Common myeloid progenitor, CD34-positive (primary cell): ENCODE measurements around the gene CDC42BPB.

Experiments used
- CTCF ChIA-PET: fragments of 350-600 bp; sonication (Branson Sonifier 250); formaldehyde crosslinking; loops from one replicate; lab custom pipeline; 2021; ENCODE audit warnings: antibody characterized with exemption; lab: Charles Lee
- POLR2A ChIA-PET: fragments of 350-600 bp; sonication (Branson Sonifier 250); formaldehyde crosslinking; loops from one replicate; lab custom pipeline; 2021; ENCODE audit warnings: antibody characterized with exemption; lab: Charles Lee
- DNase-seq, 3 donors: peaks; one replicate each; pipeline versions ENCODE4 v3.0.0 to v3.0.0-alpha.2; 2013
- H3K27ac ChIP-seq, 2 experiments: 1 replicate in 1 of 2; 2 replicates in 1 of 2; pipeline ENCODE4 v1.7.0; 2013; ENCODE audit warnings: inconsistent platforms in 2 of 2, low read length in 2 of 2, mild to moderate bottlenecking in 2 of 2, low read depth in 1 of 2, moderate library complexity in 1 of 2; ENCODE audit not compliant: severe bottlenecking in 2 of 2, insufficient read depth in 1 of 2, poor library complexity in 1 of 2
- H3K27me3 ChIP-seq, 5 experiments: replicated peaks in 2 of 5; 1 replicate in 3 of 5; 2 replicates in 2 of 5; pipeline versions ENCODE4 v1.6.1 to v1.7.0; 2013; ENCODE audit warnings: low read length in 4 of 5, mild to moderate bottlenecking in 2 of 5, moderate library complexity in 2 of 5, inconsistent platforms in 1 of 5; ENCODE audit not compliant: insufficient read depth in 5 of 5, control insufficient read depth in 4 of 5
- H3K36me3 ChIP-seq, 4 experiments: 1 replicate in 2 of 4; 2 replicates in 2 of 4; pipeline versions ENCODE4 v1.6.1 to v1.7.0; 2013; ENCODE audit warnings: low read length in 3 of 4, control low read depth in 1 of 4, mild to moderate bottlenecking in 1 of 4; ENCODE audit not compliant: control insufficient read depth in 4 of 4, insufficient read depth in 4 of 4
- H3K4me1 ChIP-seq, 4 experiments: 1 replicate in 3 of 4; 2 replicates in 1 of 4; pipeline versions ENCODE4 v1.6.1 to v1.7.1; 2013; ENCODE audit warnings: low read length in 3 of 4, mild to moderate bottlenecking in 3 of 4, control low read depth in 1 of 4, inconsistent platforms in 1 of 4, moderate library complexity in 1 of 4; ENCODE audit not compliant: control insufficient read depth in 4 of 4, insufficient read depth in 4 of 4; ENCODE audit errors: control extremely low read depth in 1 of 4
- H3K4me3 ChIP-seq, 7 experiments: 1 replicate in 4 of 7; 2 replicates in 3 of 7; pipeline versions ENCODE4 v1.5.1 to v1.7.0; 2013; ENCODE audit warnings: mild to moderate bottlenecking in 7 of 7, low read length in 6 of 7, moderate library complexity in 6 of 7, inconsistent platforms in 2 of 7, low read depth in 2 of 7, control low read depth in 1 of 7; ENCODE audit not compliant: insufficient read depth in 4 of 7, control insufficient read depth in 1 of 7; ENCODE audit errors: extremely low read depth in 1 of 7
- H3K9me3 ChIP-seq, 5 experiments: 1 replicate in 4 of 5; 2 replicates in 1 of 5; pipeline versions ENCODE4 v1.6.1 to v1.7.1; 2013; ENCODE audit warnings: low read length in 4 of 5, mild to moderate bottlenecking in 2 of 5, inconsistent platforms in 1 of 5, low read depth in 1 of 5, moderate library complexity in 1 of 5; ENCODE audit not compliant: control insufficient read depth in 4 of 5, insufficient read depth in 2 of 5; ENCODE audit errors: control extremely low read depth in 1 of 5
- WGBS: methylation state at CpG from one replicate; pipeline ENCODE4 v1.1.5; 2013; ENCODE audit not compliant: insufficient coverage; 5-methylcytosine and 5-hydroxymethylcytosine counted together

Gene CDC42BPB

GRCh38 chr14:102982852-102983470 lies 74.4 kb downstream of the CDC42BPB start:
- ChIA-PET POLR2A (no interaction called here), CTCF (no interaction called here)
- peaks cover 0 to 2% (median 0%) of the 10 kb centered on the region in 5 experiments for H3K27me3 ChIP-seq
- no peaks in the 10 kb centered on the region for H3K4me1 ChIP-seq
- H3K27ac ChIP-seq: no peak overlapping the region
- peaks cover 0 to 14% (median 9%) of the 10 kb centered on the region in 5 experiments for H3K9me3 ChIP-seq
- WGBS: 94% methylated on average over 14 of the region's 15 CpGs
- H3K36me3 ChIP-seq: peaks cover 0 to 13% (median 4%) of the 10 kb centered on the region in 4 experiments
- DNase-seq: no peak
- no peak overlapping the region for H3K4me3 ChIP-seq

GRCh38 chr14:102980409-102980810 lies 76.9 kb downstream of the CDC42BPB start:
- CTCF ChIA-PET: interaction anchor here (0.6 to 1.2 kb wide), 3 partner anchors 33 to 779 kb away, joined by 3 to 4 read pairs (median 3); no protein-coding TSS in a partner anchor
- WGBS: 97% methylated on average over 8 of the region's 8 CpGs

GRCh38 chr14:102979406-102979805 lies 77.9 kb downstream of the CDC42BPB start:
- H3K27ac ChIP-seq: no peak overlapping the region
- peaks cover 0 to 17% (median 5%) of the 10 kb centered on the region in 4 experiments for H3K36me3 ChIP-seq
- WGBS: 100% methylated on average over 8 of the region's 9 CpGs
- H3K4me3 ChIP-seq: no peak overlapping the region
- H3K27me3 ChIP-seq: no peaks in the 10 kb centered on the region
- CTCF ChIA-PET: no interaction called here
- H3K9me3 ChIP-seq: no peaks in the 10 kb centered on the region
- POLR2A ChIA-PET: interaction anchor here (0.7 kb wide), 1 partner anchor 35 kb away, joined by 3 read pairs; no protein-coding TSS in a partner anchor
- DNase-seq: no peak
- H3K4me1 ChIP-seq: peaks cover 0 to under 1% (median 0%) of the 10 kb centered on the region in 4 experiments

More at GRCh38 chr14:102980409-102980810, 76.9 kb downstream of the CDC42BPB start:
- peaks cover 0 to 17% (median 5%) of the 10 kb centered on the region in 4 experiments for H3K36me3 ChIP-seq
- H3K4me3 ChIP-seq: no peak overlapping the region
- peaks cover 0 to 2% (median 0%) of the 10 kb centered on the region in 5 experiments for H3K27me3 ChIP-seq
- POLR2A ChIA-PET: no interaction called here
- no peaks in the 10 kb centered on the region for H3K4me1 ChIP-seq
- no peak overlapping the region for H3K27ac ChIP-seq
- H3K9me3 ChIP-seq: no peaks in the 10 kb centered on the region
- no peak for DNase-seq

GRCh38 chr14:102977475-102977874 lies 79.9 kb downstream of the CDC42BPB start:
- Histone ChIP-seq H3K36me3 (peaks cover 0 to 25% (median 6%) of the 10 kb centered on the region in 4 experiments), H3K27me3 (no peaks in the 10 kb centered on the region), H3K4me3 (no peak overlapping the region), H3K4me1 (peaks cover 0 to 9% (median 1%) of the 10 kb centered on the region in 4 experiments), H3K27ac (no peak overlapping the region), H3K9me3 (no peaks in the 10 kb centered on the region)
- CTCF ChIA-PET: no interaction called here
- DNase-seq: no peak
- whole genome bisulfite sequencing: 93% methylated on average over 7 of the region's 8 CpGs
- POLR2A ChIA-PET: no interaction called here

GRCh38 chr14:102975662-102976061 lies 81.7 kb downstream of the CDC42BPB start:
- Histone ChIP-seq H3K36me3 (peaks cover 0 to 21% (median 8%) of the 10 kb centered on the region in 4 experiments), H3K27ac (no peak overlapping the region), H3K4me1 (peaks cover 0 to 9% (median 1%) of the 10 kb centered on the region in 4 experiments), H3K4me3 (no peak overlapping the region), H3K9me3 (no peaks in the 10 kb centered on the region), H3K27me3 (no peaks in the 10 kb centered on the region)
- ChIA-PET CTCF (interaction anchor here (0.9 to 1.6 kb wide), 2 partner anchors 15 to 178 kb away, joined by 3 read pairs; no protein-coding TSS in a partner anchor), POLR2A (no interaction called here)
- 96% methylated on average over 17 of the region's 17 CpGs for WGBS
- no peak for DNase-seq

- peaks cover 0 to 22% (median 7%) of the 10 kb centered on the region in 4 experiments for H3K36me3 ChIP-seq
Measured at GRCh38 chr14:102973706-102974285, 83.6 kb downstream of the CDC42BPB start.

More at GRCh38 chr14:102973706-102974285, 83.6 kb downstream of the CDC42BPB start:
- H3K4me1 ChIP-seq: peaks cover 0 to 9% (median 1%) of the 10 kb centered on the region in 4 experiments
- H3K27ac ChIP-seq: no peak overlapping the region
- 97% methylated on average over 9 of the region's 22 CpGs for WGBS
- ChIA-PET CTCF (interaction anchor here (0.9 to 1.6 kb wide), 2 partner anchors 13 to 122 kb away, joined by 3 read pairs; no protein-coding TSS in a partner anchor), POLR2A (interaction anchor here (0.6 kb wide), 1 partner anchor 781 kb away, joined by 4 read pairs; no protein-coding TSS in a partner anchor)
- H3K27me3 ChIP-seq: no peaks in the 10 kb centered on the region
- no peaks in the 10 kb centered on the region for H3K9me3 ChIP-seq
- DNase-seq: peak; percentile 3 to 61 (median 49)
- no peak overlapping the region for H3K4me3 ChIP-seq
